ENCODE data around the gene HECTD4.

The HECTD4 gene

DNA sequence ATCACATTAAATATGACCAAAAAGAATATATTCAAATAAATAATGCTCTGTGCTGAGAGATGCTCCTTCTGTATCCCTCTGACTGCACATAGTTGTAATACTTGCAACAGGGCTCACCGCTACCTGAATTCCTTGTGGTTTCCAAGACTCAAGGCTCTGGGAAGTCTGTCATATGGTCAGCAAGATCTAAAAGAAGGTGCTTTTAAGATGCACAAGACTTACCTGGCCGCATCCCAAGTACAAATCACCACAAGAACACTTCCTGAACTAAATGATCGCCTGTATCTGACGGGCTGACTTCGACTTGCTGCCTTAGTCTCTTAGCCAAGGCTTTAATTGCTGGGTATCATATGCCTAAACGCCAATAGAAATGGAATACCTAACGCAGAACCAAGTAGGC is 67.2 kb downstream of the HECTD4 start:
- H3K9me3 ChIP-seq (ENCODE audit: low read length) = no peaks in the 10 kb centered on the region
- H3K27ac ChIP-seq (ENCODE audit: low read depth, low read length, poor library complexity, severe bottlenecking) = no peak overlapping the region
- H3K4me3 ChIP-seq (ENCODE audit: low read depth, low read length, poor library complexity, severe bottlenecking) = no peak overlapping the region
- TF ChIP-seq EZH2 (IDR thresholded peaks at IDR 0.05; ENCODE audit: borderline replicate concordance, low read length) (no peak), CTCF (IDR thresholded peaks at IDR 0.05; ENCODE audit: low read length) (no peak)
- H3K79me2 ChIP-seq (ENCODE audit: insufficient read depth, low read length) = no peaks in the 10 kb centered on the region
- no peaks in the 10 kb centered on the region for H3F3A ChIP-seq (ENCODE audit: insufficient read depth, low read length)
- no peaks in the 10 kb centered on the region for H3K9me2 ChIP-seq (ENCODE audit: low read depth, low read length)
- no peaks in the 10 kb centered on the region for H4K20me1 ChIP-seq (ENCODE audit: insufficient read depth, low read length)
- H3K36me3 ChIP-seq (ENCODE audit: insufficient read depth, low read length) = peaks cover 32% of the 10 kb centered on the region
- no peak overlapping the region for H3K9ac ChIP-seq (ENCODE audit: low read length)
- no peak overlapping the region for H2AFZ ChIP-seq (ENCODE audit: low read length)
- H3K4me1 ChIP-seq (ENCODE audit: insufficient read depth, low read length, severe bottlenecking) = no peaks in the 10 kb centered on the region
- H3K4me2 ChIP-seq (ENCODE audit: low read length) = no peak overlapping the region
- H3K27me3 ChIP-seq (ENCODE audit: insufficient read depth, low read length) = no peaks in the 10 kb centered on the region

DNA sequence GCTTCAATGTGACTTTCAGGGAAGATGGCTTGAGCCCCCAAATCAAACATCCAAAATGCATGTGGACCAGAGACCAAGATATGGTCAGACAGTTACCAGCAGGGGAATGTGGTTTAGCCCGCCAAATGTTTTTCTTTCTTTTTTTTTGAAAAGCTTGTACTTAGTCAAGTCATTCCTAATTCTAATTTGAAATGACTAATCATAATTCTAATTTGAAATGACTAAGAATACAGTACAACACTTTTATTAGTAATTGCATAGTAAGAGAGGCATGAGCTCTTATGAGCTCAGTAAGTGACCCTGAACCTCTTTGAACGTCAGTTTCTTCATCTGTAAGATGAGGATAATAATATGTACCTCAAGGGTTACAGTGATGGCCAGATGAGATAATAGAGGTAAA is 72.4 kb downstream of the HECTD4 start:
- no peaks in the 10 kb centered on the region for H3K9me2 ChIP-seq (ENCODE audit: low read depth, low read length)
- no peaks in the 10 kb centered on the region for H3K79me2 ChIP-seq (ENCODE audit: insufficient read depth, low read length)
- H3F3A ChIP-seq (ENCODE audit: insufficient read depth, low read length) = no peaks in the 10 kb centered on the region
- no peak overlapping the region for H3K4me2 ChIP-seq (ENCODE audit: low read length)
- H3K36me3 ChIP-seq (ENCODE audit: insufficient read depth, low read length) = peaks cover 57% of the 10 kb centered on the region
- H3K4me1 ChIP-seq (ENCODE audit: insufficient read depth, low read length, severe bottlenecking) = no peaks in the 10 kb centered on the region
- H3K4me3 ChIP-seq (ENCODE audit: low read depth, low read length, poor library complexity, severe bottlenecking) = no peak overlapping the region
- H2AFZ ChIP-seq (ENCODE audit: low read length) = no peak overlapping the region
- no peaks in the 10 kb centered on the region for H3K27me3 ChIP-seq (ENCODE audit: insufficient read depth, low read length)
- no peaks in the 10 kb centered on the region for H4K20me1 ChIP-seq (ENCODE audit: insufficient read depth, low read length)
- no peak overlapping the region for H3K9ac ChIP-seq (ENCODE audit: low read length)
- H3K27ac ChIP-seq (ENCODE audit: low read depth, low read length, poor library complexity, severe bottlenecking) = no peak overlapping the region
- TF ChIP-seq CTCF (IDR thresholded peaks at IDR 0.05; ENCODE audit: low read length) = no peak
- no peak for TF ChIP-seq EZH2 (IDR thresholded peaks at IDR 0.05; ENCODE audit: borderline replicate concordance, low read length)
- no peaks in the 10 kb centered on the region for H3K9me3 ChIP-seq (ENCODE audit: low read length)

- TF ChIP-seq EZH2 (IDR thresholded peaks at IDR 0.05; ENCODE audit: borderline replicate concordance, low read length) = no peak
- no peak for TF ChIP-seq CTCF (IDR thresholded peaks at IDR 0.05; ENCODE audit: low read length)
- H3K9me3 ChIP-seq (ENCODE audit: low read length) = no peaks in the 10 kb centered on the region
Observed at GRCh38 chr12:112308652-112309051, 73.6 kb downstream of the HECTD4 start.

More at GRCh38 chr12:112308652-112309051, 73.6 kb downstream of the HECTD4 start:
- H3K27me3 ChIP-seq (ENCODE audit: insufficient read depth, low read length) = no peaks in the 10 kb centered on the region
- H3K4me3 ChIP-seq (ENCODE audit: low read depth, low read length, poor library complexity, severe bottlenecking) = no peak overlapping the region
- no peaks in the 10 kb centered on the region for H3K9me2 ChIP-seq (ENCODE audit: low read depth, low read length)
- no peaks in the 10 kb centered on the region for H3K79me2 ChIP-seq (ENCODE audit: insufficient read depth, low read length)
- H3K36me3 ChIP-seq (ENCODE audit: insufficient read depth, low read length) = peaks cover 60% of the 10 kb centered on the region
- no peaks in the 10 kb centered on the region for H3K4me1 ChIP-seq (ENCODE audit: insufficient read depth, low read length, severe bottlenecking)
- no peak overlapping the region for H2AFZ ChIP-seq (ENCODE audit: low read length)
- H3F3A ChIP-seq (ENCODE audit: insufficient read depth, low read length) = no peaks in the 10 kb centered on the region
- no peak overlapping the region for H3K9ac ChIP-seq (ENCODE audit: low read length)
- no peaks in the 10 kb centered on the region for H4K20me1 ChIP-seq (ENCODE audit: insufficient read depth, low read length)
- no peak overlapping the region for H3K4me2 ChIP-seq (ENCODE audit: low read length)
- no peak overlapping the region for H3K27ac ChIP-seq (ENCODE audit: low read depth, low read length, poor library complexity, severe bottlenecking)
